ENCODE results near the gene GIMAP8. TPM values are rescaled to one million over a fixed set of nuclear protein-coding genes. Genes with fewer than 3 reads are reported as not detected.

The GIMAP8 gene
- total RNA-seq, 8 experiments from 2014 or later = 0.05 to 0.47 (median 0.14) TPM; not detected in 3

GRCh38 chr7:150406567-150407421 is 43.6 kb upstream of the GIMAP8 start:
- peaks cover 42 to 50% of the 10 kb centered on the region in 2 donors for H3K4me1 ChIP-seq (replicated peaks in 1 of 2)
- H3K27ac ChIP-seq = no peak overlapping the region
- in situ Hi-C loops (cut with MboI; ENCODE audit: low pct_unique_long_range_greater_than_20kb in 2 of 9, low sequenced_read_pairs in 9 of 9, unreplicated experiment in 9 of 9) = loop anchor here in 3 of 9 experiments (25.0 kb wide), 3 partner anchors 119 to 581 kb away; partner anchors contain the start of genes ATP6V0E2 (in 1 of the 3), KCNH2 (in 1 of the 3) and NOS3 (in 1 of the 3)
- WGBS, 10 experiments = 10 to 80% (median 67%) methylated on average over 2 to 10 of the region's 10 CpGs; no CpG with 5 or more reads in 3 of the 10 experiments
- ATAC-seq (replicated peaks in 6 of 8) = no peak
- peak overlapping the region in 1 of 5 donors; percentile 49 for H3K4me3 ChIP-seq

- peaks cover 32 to 40% of the 10 kb centered on the region in 2 donors for H3K4me1 ChIP-seq (replicated peaks in 1 of 2)
- in situ Hi-C loops (cut with MboI; ENCODE audit: low pct_unique_long_range_greater_than_20kb in 2 of 9, low sequenced_read_pairs in 9 of 9, unreplicated experiment in 9 of 9) = loop anchor here in 3 of 9 experiments (25.0 kb wide), 3 partner anchors 120 to 580 kb away; partner anchors contain the start of genes ATP6V0E2 (in 1 of the 3), KCNH2 (in 1 of the 3) and NOS3 (in 1 of the 3)
- no peak overlapping the region for H3K4me3 ChIP-seq
- no peak overlapping the region for H3K27ac ChIP-seq
- no peak for ATAC-seq (replicated peaks in 6 of 8)
- WGBS, 10 experiments = 97 to 100% (median 98%) methylated on average over 3 to 26 of the region's 91 CpGs; no CpG with 5 or more reads in 6 of the 10 experiments
Observed at GRCh38 chr7:150407588-150408392, 42.6 kb upstream of the GIMAP8 start.

GRCh38 chr7:150408393-150409299 is 41.8 kb upstream of the GIMAP8 start:
- Histone ChIP-seq H3K4me3 (no peak overlapping the region), H3K4me1 (replicated peaks in 1 of 2) (peaks cover 24 to 32% of the 10 kb centered on the region in 2 donors), H3K27ac (no peak overlapping the region)
- no peak for ATAC-seq (replicated peaks in 6 of 8)
- 78 to 94% (median 90%) methylated on average over 3 to 6 of the region's 22 CpGs; no CpG with 5 or more reads in 6 of the 10 experiments for WGBS, 10 experiments
- in situ Hi-C loops (cut with MboI; ENCODE audit: low pct_unique_long_range_greater_than_20kb in 2 of 9, low sequenced_read_pairs in 9 of 9, unreplicated experiment in 9 of 9) = loop anchor here in 3 of 9 experiments (25.0 kb wide), 3 partner anchors 121 to 579 kb away; partner anchors contain the start of genes ATP6V0E2 (in 1 of the 3), KCNH2 (in 1 of the 3) and NOS3 (in 1 of the 3)

- no peak overlapping the region for H3K27ac ChIP-seq
- peaks cover 18 to 26% of the 10 kb centered on the region in 2 donors for H3K4me1 ChIP-seq (replicated peaks in 1 of 2)
- no peak overlapping the region for H3K4me3 ChIP-seq
- 60 to 88% (median 79%) methylated on average over 1 to 3 of the region's 10 CpGs; no CpG with 5 or more reads in 5 of the 10 experiments for WGBS, 10 experiments
- ATAC-seq (replicated peaks in 6 of 8) = no peak
- in situ Hi-C loops (cut with MboI; ENCODE audit: low pct_unique_long_range_greater_than_20kb in 2 of 9, low sequenced_read_pairs in 9 of 9, unreplicated experiment in 9 of 9) = loop anchor here in 3 of 9 experiments (25.0 kb wide), 3 partner anchors 122 to 578 kb away; partner anchors contain the start of genes ATP6V0E2 (in 1 of the 3), KCNH2 (in 1 of the 3) and NOS3 (in 1 of the 3)
Observed at GRCh38 chr7:150409300-150410030, 41.0 kb upstream of the GIMAP8 start.

- in situ Hi-C loops (cut with MboI; ENCODE audit: low pct_unique_long_range_greater_than_20kb in 2 of 9, low sequenced_read_pairs in 9 of 9, unreplicated experiment in 9 of 9) = loop anchor here in 3 of 9 experiments (25.0 kb wide), 3 partner anchors 123 to 577 kb away; partner anchors contain the start of genes ATP6V0E2 (in 1 of the 3), KCNH2 (in 1 of the 3) and NOS3 (in 1 of the 3)
- Histone ChIP-seq H3K4me3 (no peak overlapping the region), H3K4me1 (replicated peaks in 1 of 2) (peaks cover 14 to 22% of the 10 kb centered on the region in 2 donors), H3K27ac (no peak overlapping the region)
- ATAC-seq (replicated peaks in 6 of 8) = no peak
- WGBS, 10 experiments = 87 to 100% (median 87%) methylated on average over 2 to 5 of the region's 7 CpGs; no CpG with 5 or more reads in 7 of the 10 experiments
Observed at GRCh38 chr7:150410131-150410530, 40.3 kb upstream of the GIMAP8 start.

- H3K4me3 ChIP-seq = no peak overlapping the region
- H3K27ac ChIP-seq = peak overlapping the region in 1 of 2 donors; percentile 75
- in situ Hi-C loops (cut with MboI; ENCODE audit: low pct_unique_long_range_greater_than_20kb in 2 of 9, low sequenced_read_pairs in 9 of 9, unreplicated experiment in 9 of 9) = loop anchor here in 3 of 9 experiments (25.0 kb wide), 3 partner anchors 124 to 576 kb away; partner anchors contain the start of genes ATP6V0E2 (in 1 of the 3), KCNH2 (in 1 of the 3) and NOS3 (in 1 of the 3)
- ATAC-seq (replicated peaks in 6 of 8) = no peak
- H3K4me1 ChIP-seq (replicated peaks in 1 of 2) = peaks cover 16 to 29% of the 10 kb centered on the region in 2 donors
- WGBS, 10 experiments = 40 to 100% (median 78%) methylated on average over 1 to 9 of the region's 10 CpGs; no CpG with 5 or more reads in 2 of the 10 experiments
Observed at GRCh38 chr7:150410680-150411346, 39.6 kb upstream of the GIMAP8 start.

GRCh38 chr7:150411606-150412005 is 38.8 kb upstream of the GIMAP8 start:
- WGBS, 10 experiments = 40 to 100% (median 68%) methylated on average over 1 to 6 of the region's 11 CpGs; no CpG with 5 or more reads in 4 of the 10 experiments
- Histone ChIP-seq H3K4me1 (replicated peaks in 1 of 2) (peaks cover 12 to 27% of the 10 kb centered on the region in 2 donors), H3K4me3 (no peak overlapping the region), H3K27ac (no peak overlapping the region)
- ATAC-seq (replicated peaks in 6 of 8) = no peak
- in situ Hi-C loops (cut with MboI; ENCODE audit: low pct_unique_long_range_greater_than_20kb in 2 of 9, low sequenced_read_pairs in 9 of 9, unreplicated experiment in 9 of 9) = loop anchor here in 3 of 9 experiments (25.0 kb wide), 3 partner anchors 124 to 576 kb away; partner anchors contain the start of genes ATP6V0E2 (in 1 of the 3), KCNH2 (in 1 of the 3) and NOS3 (in 1 of the 3)

- in situ Hi-C loops (cut with MboI; ENCODE audit: low pct_unique_long_range_greater_than_20kb in 2 of 9, low sequenced_read_pairs in 9 of 9, unreplicated experiment in 9 of 9) = loop anchor here in 3 of 9 experiments (25.0 kb wide), 3 partner anchors 125 to 575 kb away; partner anchors contain the start of genes ATP6V0E2 (in 1 of the 3), KCNH2 (in 1 of the 3) and NOS3 (in 1 of the 3)
- WGBS, 10 experiments = 80 to 100% (median 95%) methylated on average over 1 to 2 of the region's 11 CpGs; no CpG with 5 or more reads in 6 of the 10 experiments
- Histone ChIP-seq H3K4me1 (replicated peaks in 1 of 2) (peaks cover 8 to 24% of the 10 kb centered on the region in 2 donors), H3K27ac (no peak overlapping the region), H3K4me3 (no peak overlapping the region)
- no peak for ATAC-seq (replicated peaks in 6 of 8)
Observed at GRCh38 chr7:150412016-150412415, 38.4 kb upstream of the GIMAP8 start.

GRCh38 chr7:150412518-150413488 is 37.6 kb upstream of the GIMAP8 start:
- H3K27ac ChIP-seq = no peak overlapping the region
- no peak for ATAC-seq (replicated peaks in 6 of 8)
- H3K4me3 ChIP-seq = no peak overlapping the region
- 51 to 100% (median 80%) methylated on average over 1 to 17 of the region's 37 CpGs; no CpG with 5 or more reads in 2 of the 10 experiments for WGBS, 10 experiments
- in situ Hi-C loops (cut with MboI; ENCODE audit: low pct_unique_long_range_greater_than_20kb in 2 of 9, low sequenced_read_pairs in 9 of 9, unreplicated experiment in 9 of 9) = loop anchor here in 3 of 9 experiments (25.0 kb wide), 3 partner anchors 126 to 574 kb away; partner anchors contain the start of genes ATP6V0E2 (in 1 of the 3), KCNH2 (in 1 of the 3) and NOS3 (in 1 of the 3)
- peaks cover 8 to 24% of the 10 kb centered on the region in 2 donors for H3K4me1 ChIP-seq (replicated peaks in 1 of 2)
